Measurements from ENCODE around the gene FASTKD2. TPM values are rescaled to one million over a fixed set of nuclear protein-coding genes. Genes with fewer than 3 reads are reported as not detected.

Gene FASTKD2
- total RNA-seq, 2 donors from 2014 or later: 21.9 to 32.6 TPM

DNA sequence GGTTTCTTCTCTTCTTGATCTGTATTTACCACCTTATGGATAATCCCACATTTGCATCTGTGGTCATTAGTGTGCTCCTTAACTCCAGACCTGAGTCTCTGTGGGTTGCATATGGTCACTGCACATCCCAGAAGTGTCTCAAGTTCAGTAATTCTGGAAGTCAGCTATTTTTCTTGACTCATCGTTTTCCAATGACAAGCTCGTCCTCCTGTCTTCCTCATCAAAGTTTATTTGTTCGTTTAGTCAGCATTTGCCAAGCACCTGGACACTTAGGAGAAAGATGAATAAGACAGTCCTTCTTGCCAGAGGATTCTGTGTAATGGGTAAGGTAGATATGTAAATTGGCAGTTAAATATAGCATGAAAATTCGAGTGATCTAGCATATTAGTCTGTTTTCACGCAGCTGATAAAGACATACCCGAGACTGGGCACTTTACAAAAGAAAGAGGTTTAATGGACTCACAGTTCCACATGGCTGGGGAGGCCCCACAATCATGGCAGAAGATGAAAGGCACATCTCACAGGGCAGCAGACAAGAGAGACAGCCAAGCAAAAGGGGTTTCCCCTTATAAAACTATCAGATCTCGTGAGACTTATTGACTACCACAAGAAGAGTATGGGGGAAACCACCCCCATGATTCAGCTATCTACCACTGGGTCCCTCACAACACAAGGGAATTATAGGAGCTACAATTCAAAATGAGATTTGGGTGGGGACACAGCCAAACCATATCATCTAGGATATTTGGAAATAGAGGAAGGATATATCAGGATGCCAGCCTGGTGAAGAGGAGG, 19.4 kb downstream of the FASTKD2 start:
- H3K36me3 ChIP-seq: peaks cover 41% of the 10 kb centered on the region
- peaks cover 2% of the 10 kb centered on the region for H3K9me3 ChIP-seq
- ATAC-seq (ENCODE audit: insufficient number of reproducible peaks, low FRiP score, low read depth): no peak
- no peak overlapping the region for H3K27ac ChIP-seq
- TF ChIP-seq, protein P1, sequence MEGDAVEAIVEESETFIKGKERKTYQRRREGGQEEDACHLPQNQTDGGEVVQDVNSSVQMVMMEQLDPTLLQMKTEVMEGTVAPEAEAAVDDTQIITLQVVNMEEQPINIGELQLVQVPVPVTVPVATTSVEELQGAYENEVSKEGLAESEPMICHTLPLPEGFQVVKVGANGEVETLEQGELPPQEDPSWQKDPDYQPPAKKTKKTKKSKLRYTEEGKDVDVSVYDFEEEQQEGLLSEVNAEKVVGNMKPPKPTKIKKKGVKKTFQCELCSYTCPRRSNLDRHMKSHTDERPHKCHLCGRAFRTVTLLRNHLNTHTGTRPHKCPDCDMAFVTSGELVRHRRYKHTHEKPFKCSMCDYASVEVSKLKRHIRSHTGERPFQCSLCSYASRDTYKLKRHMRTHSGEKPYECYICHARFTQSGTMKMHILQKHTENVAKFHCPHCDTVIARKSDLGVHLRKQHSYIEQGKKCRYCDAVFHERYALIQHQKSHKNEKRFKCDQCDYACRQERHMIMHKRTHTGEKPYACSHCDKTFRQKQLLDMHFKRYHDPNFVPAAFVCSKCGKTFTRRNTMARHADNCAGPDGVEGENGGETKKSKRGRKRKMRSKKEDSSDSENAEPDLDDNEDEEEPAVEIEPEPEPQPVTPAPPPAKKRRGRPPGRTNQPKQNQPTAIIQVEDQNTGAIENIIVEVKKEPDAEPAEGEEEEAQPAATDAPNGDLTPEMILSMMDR (IDR thresholded peaks at IDR 0.05): no peak
- H3K4me1 ChIP-seq (ENCODE audit: control insufficient read depth in 1 of 2, low read depth in 2 of 2): no peaks in the 10 kb centered on the region
- DNase-seq (ENCODE audit: low spot score): no peak
- H3K4me3 ChIP-seq: no peak overlapping the region
- no peaks in the 10 kb centered on the region for H3K27me3 ChIP-seq (replicated peaks; ENCODE audit: insufficient read depth)

DNA sequence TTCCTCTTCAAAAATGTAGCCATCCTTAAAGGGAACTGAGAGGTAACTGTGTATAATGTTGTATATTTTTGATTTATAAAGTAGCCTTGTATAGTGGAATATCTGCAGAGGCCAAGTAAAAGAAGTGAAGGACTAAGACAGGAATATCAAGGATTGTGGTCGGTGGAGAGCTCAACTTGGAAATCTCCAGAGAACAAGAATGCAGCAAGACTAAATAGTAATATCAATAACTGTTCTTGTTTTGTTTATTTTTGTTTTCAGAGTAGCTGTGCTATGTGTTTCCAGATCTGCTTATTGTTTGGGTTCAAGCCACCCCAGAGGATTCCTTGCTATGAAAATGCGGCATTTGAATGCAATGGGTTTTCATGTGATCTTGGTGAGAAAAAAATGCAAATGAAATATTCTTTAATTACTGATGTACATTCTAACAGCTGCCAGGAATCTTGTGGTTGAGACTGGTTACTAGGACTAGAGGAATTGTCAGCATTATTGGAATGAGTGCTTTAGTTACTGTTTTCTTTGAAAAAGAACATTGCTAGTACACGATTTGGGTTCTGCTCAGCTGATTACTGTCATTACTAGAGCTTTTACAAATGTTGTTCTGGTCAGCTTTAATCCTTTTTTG, 25.0 kb downstream of the FASTKD2 start:
- Histone ChIP-seq H3K27me3 (replicated peaks; ENCODE audit: insufficient read depth) (no peaks in the 10 kb centered on the region), H3K36me3 (peaks cover 31% of the 10 kb centered on the region), H3K4me1 (ENCODE audit: control insufficient read depth in 1 of 2, low read depth in 2 of 2) (no peaks in the 10 kb centered on the region), H3K27ac (no peak overlapping the region), H3K9me3 (no peaks in the 10 kb centered on the region), H3K4me3 (no peak overlapping the region)
- no peak for DNase-seq (ENCODE audit: low spot score)
- TF ChIP-seq, protein P1 (IDR thresholded peaks at IDR 0.05): no peak
- no peak for ATAC-seq (ENCODE audit: insufficient number of reproducible peaks, low FRiP score, low read depth)

DNA sequence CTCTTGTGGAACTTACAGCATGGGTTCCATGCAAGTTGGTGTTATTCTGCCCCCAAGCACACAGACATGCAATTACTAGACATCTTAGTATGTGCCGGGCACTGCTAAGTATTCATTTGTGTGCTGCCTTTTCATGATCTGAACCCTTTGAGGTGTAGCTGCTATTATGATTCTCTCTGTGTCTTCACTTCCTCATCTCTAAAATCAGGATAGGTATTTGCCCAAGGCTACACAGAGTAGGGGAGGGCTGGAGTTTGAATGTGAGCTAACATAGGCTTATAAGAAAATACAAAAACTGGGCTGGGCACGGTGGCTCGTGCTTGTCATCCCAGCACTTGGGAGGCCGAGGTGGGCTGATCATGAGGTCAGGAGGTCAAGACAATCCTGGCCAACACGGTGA, 27.2 kb downstream of the FASTKD2 start:
- DNase-seq (ENCODE audit: low spot score) (no peak), ATAC-seq (ENCODE audit: insufficient number of reproducible peaks, low FRiP score, low read depth) (no peak)
- peaks cover 24% of the 10 kb centered on the region for H3K36me3 ChIP-seq
- H3K27me3 ChIP-seq (replicated peaks; ENCODE audit: insufficient read depth): no peaks in the 10 kb centered on the region
- TF ChIP-seq, protein P1 (IDR thresholded peaks at IDR 0.05): no peak
- no peak overlapping the region for H3K27ac ChIP-seq
- no peaks in the 10 kb centered on the region for H3K4me1 ChIP-seq (ENCODE audit: control insufficient read depth in 1 of 2, low read depth in 2 of 2)
- no peaks in the 10 kb centered on the region for H3K9me3 ChIP-seq
- no peak overlapping the region for H3K4me3 ChIP-seq

DNA sequence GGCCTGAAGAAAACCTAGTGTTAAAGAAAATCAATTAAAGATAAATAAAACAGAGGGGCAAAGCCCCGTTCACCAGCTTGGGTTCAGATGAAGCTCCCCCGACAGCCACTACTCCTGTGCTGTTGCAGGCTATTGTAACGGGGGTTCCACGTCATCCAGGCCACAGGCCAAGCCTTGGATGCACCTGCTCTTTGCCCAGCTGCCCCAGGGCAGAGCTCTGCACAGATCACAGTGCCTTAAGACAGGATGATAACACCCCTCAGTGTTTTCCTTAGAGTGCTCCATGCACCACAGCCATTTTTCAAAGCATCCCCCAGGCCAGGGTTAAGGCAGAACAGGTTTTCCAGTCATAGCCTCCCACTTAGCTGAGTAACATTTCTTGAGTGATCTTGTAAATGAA, 32.0 kb downstream of the FASTKD2 start:
- no peak for ATAC-seq (ENCODE audit: insufficient number of reproducible peaks, low FRiP score, low read depth)
- no peak for DNase-seq (ENCODE audit: low spot score)
- Histone ChIP-seq H3K27ac (no peak overlapping the region), H3K9me3 (no peaks in the 10 kb centered on the region), H3K36me3 (peaks cover 7% of the 10 kb centered on the region), H3K4me1 (ENCODE audit: control insufficient read depth in 1 of 2, low read depth in 2 of 2) (peaks cover 0 to 11% of the 10 kb centered on the region in 2 donors), H3K4me3 (no peak overlapping the region), H3K27me3 (replicated peaks; ENCODE audit: insufficient read depth) (no peaks in the 10 kb centered on the region)
- TF ChIP-seq, protein P1 (IDR thresholded peaks at IDR 0.05): no peak

DNA sequence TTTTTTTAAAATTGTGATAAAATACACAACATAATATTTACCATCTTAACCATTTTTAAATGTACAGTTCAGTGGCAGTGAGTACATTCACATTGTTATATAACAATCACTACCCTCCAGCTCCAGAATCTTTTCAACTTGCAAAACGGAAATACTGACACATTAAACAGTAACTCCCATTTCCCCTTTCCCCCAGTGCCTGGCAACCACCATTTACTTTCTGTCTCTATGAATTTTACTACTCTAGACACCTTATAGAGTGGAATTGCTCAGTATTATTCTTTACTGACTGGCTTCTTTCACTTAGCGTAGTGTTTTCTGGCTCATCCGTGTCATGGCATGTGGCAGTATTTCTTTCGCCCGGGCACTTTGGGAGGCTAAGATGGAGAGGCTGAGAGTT, 32.6 kb downstream of the FASTKD2 start:
- Histone ChIP-seq H3K36me3 (peaks cover 7% of the 10 kb centered on the region), H3K4me3 (no peak overlapping the region), H3K27ac (no peak overlapping the region), H3K9me3 (no peaks in the 10 kb centered on the region), H3K27me3 (replicated peaks; ENCODE audit: insufficient read depth) (no peaks in the 10 kb centered on the region), H3K4me1 (ENCODE audit: control insufficient read depth in 1 of 2, low read depth in 2 of 2) (peaks cover 0 to 11% of the 10 kb centered on the region in 2 donors)
- DNase-seq (ENCODE audit: low spot score) (no peak), ATAC-seq (ENCODE audit: insufficient number of reproducible peaks, low FRiP score, low read depth) (no peak)
- TF ChIP-seq, protein P1 (IDR thresholded peaks at IDR 0.05): no peak

Data from thoracic aorta (tissue), 2 donors.